HCT116 (cell line): ENCODE data around the gene CCND1. TPM values are rescaled to one million over a fixed set of nuclear protein-coding genes. Genes with fewer than 3 reads are reported as not detected.

Source experiments
- ATAC-seq: fragments of 200-7000 bp; cut with Tn5 transposase; 2 replicates; pipeline ENCODE4 v1.9.1; 2020; ENCODE audit warnings: mild to moderate bottlenecking, moderate library complexity
- BruUV-seq: library from RNA; stranded (reverse); fragments of 400-500 nt; replicated peaks from 2 replicates; lab custom pipeline; 2021; lab: Mats Ljungman, UMichigan
- CTCF ChIA-PET: fragments of 300-600 bp; sonication (Branson Sonifier 250); formaldehyde crosslinking; loops from one replicate; lab custom pipeline; 2021; ENCODE audit warnings: antibody characterized with exemption; lab: Charles Lee
- POLR2A ChIA-PET: fragments of 300-600, 350-600 bp; sonication (Branson Sonifier 250); formaldehyde crosslinking; loops from one replicate; lab custom pipeline; 2021; ENCODE audit warnings: antibody characterized with exemption; lab: Charles Lee
- RAD21 ChIA-PET, 2 experiments: fragments of 300-600 bp; sonication (Branson Sonifier 250); formaldehyde crosslinking; loops; one replicate each; lab custom pipeline; 2023; ENCODE audit warnings: low total read pairs in 2 of 2; ENCODE audit not compliant: uncharacterized antibody in 2 of 2, unreplicated experiment in 2 of 2, low non-redundant PET in 1 of 2; lab: Charles Lee
- DNase-seq: peaks from one replicate; pipeline ENCODE4 v3.0.0-alpha.2; 2010; ENCODE audit warnings: low read depth, low spot score
- H2AFZ ChIP-seq: fragments of 200-600 bp; shearing (Covaris generic), sonication (generic); 2 replicates; pipeline ENCODE4 v1.6.1; 2017; ENCODE audit warnings: low read depth, mixed run types, mixed read lengths, antibody characterized with exemption, low read length; ENCODE audit not compliant: poor library complexity, severe bottlenecking
- H3K27ac ChIP-seq: 2 replicates; pipeline ENCODE4 v1.5.1; 2012; ENCODE audit warnings: low read depth, low read length
- H3K27me3 ChIP-seq: fragments of 200-600 bp; sonication (generic); 2 replicates; pipeline ENCODE4 v1.6.1; 2016; ENCODE audit warnings: mixed run types, low read length, mixed read lengths; ENCODE audit not compliant: insufficient read depth
- H3K36me3 ChIP-seq, 2 experiments: fragments of 200-500 bp in 1 of 2; fragments of 200-600 bp in 1 of 2; sonication (Bioruptor generic) in 1 of 2; sonication (generic) in 1 of 2; 2 replicates each; pipeline versions ENCODE4 v1.5.1 to v1.6.1; 2014 to 2016; ENCODE audit warnings: low read length in 2 of 2, inconsistent platforms in 1 of 2, mixed read lengths in 1 of 2, mixed run types in 1 of 2; ENCODE audit not compliant: insufficient read depth in 2 of 2, control insufficient read depth in 1 of 2
- H3K4me1 ChIP-seq, 2 experiments: fragments of 200-600 bp in 1 of 2; sonication (generic) in 1 of 2; 2 replicates each; pipeline versions ENCODE4 v1.5.1 to v1.6.1; 2012 to 2017; ENCODE audit warnings: low read length in 2 of 2, inconsistent platforms in 1 of 2, mild to moderate bottlenecking in 1 of 2, mixed read lengths in 1 of 2, mixed run types in 1 of 2, moderate library complexity in 1 of 2; ENCODE audit not compliant: insufficient read depth in 2 of 2, control insufficient read depth in 1 of 2
- H3K4me2 ChIP-seq: fragments of 200-600 bp; sonication (generic); 2 replicates; pipeline ENCODE4 v1.6.1; 2017; ENCODE audit warnings: mixed run types, low read length, mixed read lengths
- H3K4me3 ChIP-seq, 2 experiments: fragments of 200-600 bp in 1 of 2; sonication (generic) in 1 of 2; replicated peaks in 1 of 2; 2 replicates each; pipeline ENCODE4 v1.5.1; 2011 to 2016; ENCODE audit warnings: low read length in 2 of 2, control low read depth in 1 of 2, low read depth in 1 of 2, mild to moderate bottlenecking in 1 of 2, mixed read lengths in 1 of 2, mixed run types in 1 of 2
- H3K79me2 ChIP-seq: fragments of 200-600 bp; sonication (generic); 2 replicates; pipeline ENCODE4 v1.6.1; 2017; ENCODE audit warnings: mild to moderate bottlenecking, mixed run types, low read length, moderate library complexity, mixed read lengths; ENCODE audit not compliant: insufficient read depth
- H3K9ac ChIP-seq: fragments of 200-600 bp; sonication (generic); 2 replicates; pipeline ENCODE4 v1.6.1; 2016; ENCODE audit warnings: low read length, mixed read lengths
- H3K9me2 ChIP-seq: fragments of 200-600 bp; sonication (generic), shearing (Covaris generic); 2 replicates; pipeline ENCODE4 v1.6.1; 2017; ENCODE audit warnings: mixed run types, mild to moderate bottlenecking, moderate library complexity; ENCODE audit not compliant: insufficient read depth
- H3K9me3 ChIP-seq, 2 experiments: fragments of 200-500 bp in 1 of 2; fragments of 200-600 bp in 1 of 2; sonication (Bioruptor generic) in 1 of 2; sonication (generic) in 1 of 2; 2 replicates each; pipeline ENCODE4 v1.6.1; 2014 to 2017; ENCODE audit warnings: low read length in 2 of 2, mixed read lengths in 2 of 2, inconsistent platforms in 1 of 2, low read depth in 1 of 2, mild to moderate bottlenecking in 1 of 2, mixed run types in 1 of 2, moderate library complexity in 1 of 2; ENCODE audit not compliant: control insufficient read depth in 1 of 2, insufficient read depth in 1 of 2
- H4K20me1 ChIP-seq: fragments of 200-600 bp; sonication (generic), shearing (Covaris generic); 2 replicates; pipeline ENCODE4 v1.6.1; 2017; ENCODE audit warnings: mixed run types, mild to moderate bottlenecking, moderate library complexity; ENCODE audit not compliant: insufficient read depth
- CBX3 ChIP-seq: IDR thresholded peaks from 2 replicates; pipeline ENCODE4 v1.6.1; 2012; ENCODE audit warnings: low read depth
- EGR1 ChIP-seq: IDR thresholded peaks from 2 replicates; pipeline ENCODE4 v1.6.1; 2012; ENCODE audit warnings: low read depth
- ELF1 ChIP-seq: IDR thresholded peaks from 2 replicates; pipeline ENCODE4 v1.6.1; 2012; ENCODE audit warnings: low read depth, borderline replicate concordance
- EZH2phosphoT487 ChIP-seq: fragments of 200-600 bp; IDR thresholded peaks from 2 replicates; pipeline ENCODE4 v1.6.1; 2018; ENCODE audit warnings: antibody characterized with exemption, borderline replicate concordance
- JUND ChIP-seq: IDR thresholded peaks from 2 replicates; pipeline ENCODE4 v1.6.1; 2012
- POLR2A ChIP-seq: IDR thresholded peaks from 2 replicates; pipeline ENCODE4 v1.7.0; 2011; ENCODE audit warnings: borderline replicate concordance; ENCODE audit not compliant: insufficient read depth, insufficient read length; ENCODE audit errors: extremely low read depth
- POLR2AphosphoS5 ChIP-seq: IDR thresholded peaks from 2 replicates; pipeline ENCODE4 v1.6.1; 2011; ENCODE audit warnings: mild to moderate bottlenecking, low read depth, low read length, moderate library complexity
- RAD21 ChIP-seq: IDR thresholded peaks from 2 replicates; pipeline ENCODE4 v1.6.1; 2012; ENCODE audit warnings: low read depth, mild to moderate bottlenecking
- SIN3A ChIP-seq: IDR thresholded peaks from 2 replicates; pipeline ENCODE4 v1.6.1; 2012; ENCODE audit warnings: low read depth
- TCF7L2 ChIP-seq: IDR thresholded peaks from 2 replicates; pipeline ENCODE4 v1.7.0; 2011; ENCODE audit warnings: borderline replicate concordance, inconsistent platforms; ENCODE audit not compliant: insufficient read depth, insufficient read length; ENCODE audit errors: extremely low read depth
- YY1 ChIP-seq: IDR thresholded peaks from 2 replicates; pipeline ENCODE4 v1.6.1; 2011; ENCODE audit warnings: low read length, low read depth, moderate library complexity, mild to moderate bottlenecking; ENCODE audit not compliant: insufficient replicate concordance; ENCODE audit errors: extremely low read depth
- ZFX ChIP-seq: fragments of 450-650 bp; IDR thresholded peaks from 2 replicates; pipeline ENCODE4 v1.6.1; 2017
- ZNF274 ChIP-seq: fragments of 200-500 bp; sonication (Bioruptor generic); IDR thresholded peaks from 2 replicates; pipeline ENCODE4 v1.6.1; 2014; ENCODE audit warnings: mild to moderate bottlenecking, low read depth, low read length, inconsistent platforms
- intact Hi-C: fragments of 100-400 bp; cut with micrococcal nuclease; formaldehyde crosslinking; loops from 2 replicates; pipeline ENCODE4 v1.10.0; 2022
- total RNA-seq: library from RNA; stranded (reverse); gene quantifications from one replicate; pipeline ENCODE4 v1.2.1, GENCODE V29; 2021; ENCODE audit not compliant: unreplicated experiment
- TF ChIP-seq, protein P1 (sequence below): IDR thresholded peaks from 2 replicates; pipeline ENCODE4 v1.6.1; 2012
- TF ChIP-seq, protein P2 (sequence below): IDR thresholded peaks from 2 replicates; pipeline ENCODE4 v1.6.1; 2012

The CCND1 gene
- total RNA-seq, 1 experiment from 2014 or later: 601 TPM

DNA sequence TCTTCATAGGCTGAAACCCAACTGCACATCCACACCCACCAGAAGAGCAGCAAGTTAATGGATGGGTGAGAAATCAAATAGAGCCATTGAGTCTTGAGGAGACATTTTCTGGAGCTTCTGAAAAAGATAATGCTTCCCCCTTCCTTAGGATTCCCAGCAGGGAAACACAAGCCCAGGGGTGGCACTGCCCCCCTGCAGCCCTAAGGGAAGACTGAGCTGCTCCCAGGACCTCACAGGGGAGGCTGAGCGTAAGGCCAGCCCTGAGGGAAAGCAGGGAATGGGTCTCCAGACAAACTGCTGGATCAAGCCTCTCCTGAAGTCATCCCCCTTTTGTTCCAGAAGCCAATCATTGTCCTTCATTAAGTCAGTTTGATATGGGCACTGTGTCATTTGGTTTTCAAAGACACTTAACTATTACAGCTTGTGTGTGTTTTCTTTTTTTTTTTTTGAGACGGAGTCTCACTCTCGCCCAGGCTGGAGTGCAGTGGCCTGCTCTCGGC, 19.1 kb downstream of the CCND1 start:
- no peak overlapping the region for H3K9ac ChIP-seq
- TF ChIP-seq POLR2AphosphoS5 (no peak), ZFX (no peak), ZNF274 (no peak), EZH2phosphoT487 (no peak)
- H2AFZ ChIP-seq: no peak overlapping the region
- no TSS peak for BruUV-seq
- H3K9me2 ChIP-seq: no peaks in the 10 kb centered on the region
- H3K4me2 ChIP-seq: no peak overlapping the region
- no peak overlapping the region for H3K27ac ChIP-seq
- H4K20me1 ChIP-seq: no peaks in the 10 kb centered on the region
- no peak for DNase-seq
- peaks cover 0 to 6% of the 10 kb centered on the region in 2 experiments; a peak in 2 of 4 replicates for H3K4me1 ChIP-seq
- H3K79me2 ChIP-seq: no peaks in the 10 kb centered on the region
- ChIA-PET POLR2A (no interaction called here), CTCF (no interaction called here), RAD21 (no interaction called here)
- no peak overlapping the region for H3K4me3 ChIP-seq
- H3K9me3 ChIP-seq: no peaks in the 10 kb centered on the region
- no peak for ATAC-seq
- no peaks in the 10 kb centered on the region for H3K27me3 ChIP-seq
- intact Hi-C loops: no loop called here
- no peaks in the 10 kb centered on the region for H3K36me3 ChIP-seq

DNA sequence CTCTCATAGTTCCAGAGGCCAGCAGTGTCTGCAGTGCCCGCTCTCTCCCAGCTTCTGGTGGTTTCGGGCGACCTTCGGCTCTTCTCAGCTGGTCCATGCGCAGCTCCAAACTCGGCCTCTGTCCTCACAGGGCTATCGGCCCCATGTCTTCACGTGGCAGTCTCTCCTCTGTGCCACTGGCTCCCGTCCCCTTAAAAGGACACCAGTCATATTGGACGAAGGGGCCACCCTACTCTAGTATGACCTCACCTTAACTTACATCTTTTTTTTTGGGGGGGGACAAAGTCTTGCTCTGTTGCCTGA, 20.4 kb downstream of the CCND1 start:
- Histone ChIP-seq H3K4me1 (no peaks in the 10 kb centered on the region), H3K4me2 (no peak overlapping the region), H3K36me3 (no peaks in the 10 kb centered on the region; a peak in 1 of 4 replicates)
- no peak for DNase-seq
- TF ChIP-seq ZNF274 (no peak), CBX3 (no peak), EZH2phosphoT487 (no peak), EGR1 (no peak), ELF1 (no peak), SIN3A (no peak), TCF7L2 (no peak), RAD21 (no peak), POLR2A (no peak), JUND (no peak), YY1 (no peak)
- TF ChIP-seq, protein P1, sequence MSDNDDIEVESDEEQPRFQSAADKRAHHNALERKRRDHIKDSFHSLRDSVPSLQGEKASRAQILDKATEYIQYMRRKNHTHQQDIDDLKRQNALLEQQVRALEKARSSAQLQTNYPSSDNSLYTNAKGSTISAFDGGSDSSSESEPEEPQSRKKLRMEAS: no peak
- TF ChIP-seq, protein P2, sequence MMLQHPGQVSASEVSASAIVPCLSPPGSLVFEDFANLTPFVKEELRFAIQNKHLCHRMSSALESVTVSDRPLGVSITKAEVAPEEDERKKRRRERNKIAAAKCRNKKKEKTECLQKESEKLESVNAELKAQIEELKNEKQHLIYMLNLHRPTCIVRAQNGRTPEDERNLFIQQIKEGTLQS: no peak
- TF ChIP-seq, all 23 proteins: peak for 0
- H3K9me3 ChIP-seq: no peaks in the 10 kb centered on the region
- H3K27ac ChIP-seq: no peak overlapping the region
- H4K20me1 ChIP-seq: no peaks in the 10 kb centered on the region
- BruUV-seq: no TSS peak
- no peak for ATAC-seq
- no peak overlapping the region for H2AFZ ChIP-seq
- H3K4me3 ChIP-seq: no peak overlapping the region
- H3K79me2 ChIP-seq: no peaks in the 10 kb centered on the region
- no peak overlapping the region for H3K9ac ChIP-seq
- intact Hi-C loops: no loop called here
- RAD21 ChIA-PET: no interaction called here
- H3K9me2 ChIP-seq: no peaks in the 10 kb centered on the region
- POLR2A ChIA-PET: no interaction called here
- CTCF ChIA-PET: interaction anchor here (1.0 to 1.1 kb wide), 2 partner anchors 9 to 22 kb away, joined by 4 read pairs; no protein-coding TSS in a partner anchor
- H3K27me3 ChIP-seq: no peaks in the 10 kb centered on the region
